Gastroesophageal sphincter (tissue), 3 donors: ENCODE results near the gene RNF223.

ENCODE experiments used
- EP300 ChIP-seq: sonication (generic); formaldehyde crosslinking; IDR thresholded peaks from one replicate; pipeline ENCODE4 v1.6.1; 2017; ENCODE audit warnings: antibody characterized with exemption, mild to moderate bottlenecking
- POLR2A ChIP-seq, 2 donors: fragments of 450-650 bp; IDR thresholded peaks; one replicate each; pipeline ENCODE4 v1.6.1; 2017; ENCODE audit warnings: antibody characterized with exemption in 2 of 2, mild to moderate bottlenecking in 2 of 2, moderate library complexity in 1 of 2
- TF ChIP-seq, protein P1 (sequence below), 4 experiments: fragments of 200-600 bp in 2 of 4; fragments of 450-650 bp in 2 of 4; sonication (generic) in 1 of 4; IDR thresholded peaks; one replicate each; pipeline ENCODE4 v1.5.1; 2017 to 2019; ENCODE audit warnings: antibody characterized with exemption in 4 of 4, mild to moderate bottlenecking in 2 of 4, moderate library complexity in 2 of 4

DNA sequence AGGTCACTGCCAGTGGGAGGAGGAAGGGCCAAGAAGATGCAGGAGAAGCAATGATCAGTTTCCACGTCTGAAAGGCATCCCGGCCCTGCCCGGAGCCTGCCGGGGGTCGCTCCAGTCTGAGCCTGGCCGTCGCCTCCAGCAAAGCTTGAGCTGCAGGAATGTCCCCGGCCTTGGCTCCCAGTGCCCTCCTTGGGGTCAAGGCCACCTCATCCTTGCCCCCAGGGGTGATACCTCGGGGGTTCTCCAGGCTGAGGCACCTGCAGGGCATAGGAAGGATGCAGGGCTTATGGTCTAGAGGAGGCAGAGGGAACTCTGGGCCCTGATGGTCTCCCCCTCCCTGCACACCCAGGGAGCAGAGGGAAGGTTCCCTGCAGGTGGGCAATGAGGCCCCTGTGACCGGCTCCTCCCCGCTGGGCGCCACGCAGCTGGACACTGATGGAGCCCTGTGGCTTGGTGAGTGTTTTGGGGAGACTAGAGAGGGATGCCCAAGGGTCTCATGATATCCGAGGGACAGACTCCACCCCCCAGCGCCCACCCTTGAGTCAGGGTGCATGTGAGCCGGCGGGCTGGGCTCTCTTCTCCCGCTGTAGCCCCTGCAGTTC is 19.9 kb downstream of the RNF223 start:
- TF ChIP-seq, protein P1, sequence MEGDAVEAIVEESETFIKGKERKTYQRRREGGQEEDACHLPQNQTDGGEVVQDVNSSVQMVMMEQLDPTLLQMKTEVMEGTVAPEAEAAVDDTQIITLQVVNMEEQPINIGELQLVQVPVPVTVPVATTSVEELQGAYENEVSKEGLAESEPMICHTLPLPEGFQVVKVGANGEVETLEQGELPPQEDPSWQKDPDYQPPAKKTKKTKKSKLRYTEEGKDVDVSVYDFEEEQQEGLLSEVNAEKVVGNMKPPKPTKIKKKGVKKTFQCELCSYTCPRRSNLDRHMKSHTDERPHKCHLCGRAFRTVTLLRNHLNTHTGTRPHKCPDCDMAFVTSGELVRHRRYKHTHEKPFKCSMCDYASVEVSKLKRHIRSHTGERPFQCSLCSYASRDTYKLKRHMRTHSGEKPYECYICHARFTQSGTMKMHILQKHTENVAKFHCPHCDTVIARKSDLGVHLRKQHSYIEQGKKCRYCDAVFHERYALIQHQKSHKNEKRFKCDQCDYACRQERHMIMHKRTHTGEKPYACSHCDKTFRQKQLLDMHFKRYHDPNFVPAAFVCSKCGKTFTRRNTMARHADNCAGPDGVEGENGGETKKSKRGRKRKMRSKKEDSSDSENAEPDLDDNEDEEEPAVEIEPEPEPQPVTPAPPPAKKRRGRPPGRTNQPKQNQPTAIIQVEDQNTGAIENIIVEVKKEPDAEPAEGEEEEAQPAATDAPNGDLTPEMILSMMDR (IDR thresholded peaks at IDR 0.05): no peak
- no peak for TF ChIP-seq EP300
- TF ChIP-seq POLR2A (IDR thresholded peaks at IDR 0.05): no peak
